HepG2 (cell line): ENCODE measurements around the gene DIPK1B. TPM values are rescaled to one million over a fixed set of nuclear protein-coding genes. Genes with fewer than 3 reads are reported as not detected.

ENCODE experiments used
- ATAC-seq: fragments of 200-7000 bp; cut with Tn5 transposase; 3 replicates; pipeline ENCODE4 v1.9.1; 2020; ENCODE audit warnings: mild to moderate bottlenecking, moderate library complexity
- BruUV-seq: library from RNA; stranded (reverse); fragments of 400-500 nt; replicated peaks from 2 replicates; lab custom pipeline; 2021; lab: Mats Ljungman, UMichigan
- CTCF ChIA-PET: fragments of 300-600 bp; formaldehyde crosslinking; extraction: SDS; loops from one replicate; lab custom pipeline; 2021; ENCODE audit warnings: low total read pairs, inconsistent platforms, low intra/inter-chr PET ratio; lab: Yijun Ruan, JAX
- POLR2A ChIA-PET: fragments of 350-600 bp; sonication (Branson Sonifier 250); formaldehyde crosslinking; loops from one replicate; lab custom pipeline; 2020; ENCODE audit warnings: antibody characterized with exemption, inconsistent platforms; lab: Yijun Ruan, JAX
- DNase-seq: peaks from one replicate; pipeline ENCODE4 v3.0.0-alpha.2; 2015; ENCODE audit warnings: low spot score
- FAIRE-seq: peaks from 3 replicates; lab custom pipeline; 2011; peaks lifted over from hg19 to GRCh38; lab: Jason Lieb, UNC
- H2AFZ ChIP-seq: one replicate; pipeline ENCODE4 v1.6.1; 2011; ENCODE audit warnings: low read length, inconsistent platforms
- H3K27ac ChIP-seq: fragments of 300-600 bp; 3 replicates; pipeline ENCODE4 v1.8.0; 2011; ENCODE audit warnings: mixed run types, mild to moderate bottlenecking, mixed read lengths, low read length, inconsistent platforms; ENCODE audit not compliant: insufficient read depth; ENCODE audit errors: extremely low read length
- H3K27me3 ChIP-seq, 2 experiments: fragments of 200-600 bp in 1 of 2; 2 replicates in 1 of 2; 3 replicates in 1 of 2; pipeline versions ENCODE4 v1.6.0 to v1.8.0; 2011; ENCODE audit warnings: low read length in 2 of 2, mild to moderate bottlenecking in 2 of 2, moderate library complexity in 2 of 2, inconsistent platforms in 1 of 2; ENCODE audit not compliant: insufficient read depth in 2 of 2, control insufficient read depth in 1 of 2
- H3K36me3 ChIP-seq, 2 experiments: fragments of 200-600 bp in 1 of 2; replicated peaks in 1 of 2; 2 replicates in 1 of 2; 3 replicates in 1 of 2; pipeline versions ENCODE4 v1.5.1 to v1.8.0; 2011; ENCODE audit warnings: low read length in 2 of 2, inconsistent platforms in 1 of 2; ENCODE audit not compliant: insufficient read depth in 2 of 2, control insufficient read depth in 1 of 2
- H3K4me1 ChIP-seq: 2 replicates; pipeline ENCODE4 v1.5.1; 2012; ENCODE audit warnings: low read length, inconsistent platforms; ENCODE audit not compliant: insufficient read depth
- H3K4me2 ChIP-seq: 2 replicates; pipeline ENCODE4 v1.6.0; 2011; ENCODE audit warnings: low read depth, low read length, inconsistent platforms
- H3K4me3 ChIP-seq, 3 experiments: fragments of 200-600 bp in 1 of 3; sonication (generic), shearing (Covaris generic) in 1 of 3; replicated peaks in 1 of 3; 2 replicates each; pipeline ENCODE4 v1.5.1; 2011 to 2016; ENCODE audit warnings: low read length in 3 of 3, inconsistent platforms in 2 of 3, low read depth in 2 of 3, mild to moderate bottlenecking in 2 of 3, control low read depth in 1 of 3, mixed read lengths in 1 of 3; ENCODE audit not compliant: insufficient read depth in 1 of 3
- H3K79me2 ChIP-seq: one replicate; pipeline ENCODE4 v1.6.1; 2011; ENCODE audit warnings: low read length, inconsistent platforms; ENCODE audit not compliant: insufficient read depth
- H3K9ac ChIP-seq: 2 replicates; pipeline ENCODE4 v1.6.0; 2011; ENCODE audit warnings: mild to moderate bottlenecking, low read depth, low read length, inconsistent platforms; ENCODE audit not compliant: insufficient read depth
- H3K9me3 ChIP-seq: 2 replicates; pipeline ENCODE4 v1.5.1; 2012; ENCODE audit warnings: mild to moderate bottlenecking, low read length
- H4K20me1 ChIP-seq: 2 replicates; pipeline ENCODE4 v1.6.0; 2011; ENCODE audit warnings: inconsistent platforms, mild to moderate bottlenecking, low read length, moderate library complexity; ENCODE audit not compliant: insufficient read depth
- DRAP1 ChIP-seq: IDR thresholded peaks from 2 replicates; pipeline ENCODE4 v1.6.1; 2016; ENCODE audit warnings: missing genetic modification reagents, missing compliant biosample characterization
- GFI1 ChIP-seq: sonication (generic); formaldehyde crosslinking; IDR thresholded peaks from 2 replicates; pipeline ENCODE4 v1.5.0; 2020; ENCODE audit warnings: missing genetic modification reagents, mild to moderate bottlenecking, borderline replicate concordance
- TBX2 ChIP-seq: sonication (generic); formaldehyde crosslinking; IDR thresholded peaks from 2 replicates; pipeline ENCODE4 v1.5.0; 2020; ENCODE audit warnings: missing genetic modification reagents, mild to moderate bottlenecking, borderline replicate concordance
- ZFP36 ChIP-seq: fragments of 150-350 bp; IDR thresholded peaks from 2 replicates; pipeline ENCODE4 v1.6.1; 2018; ENCODE audit warnings: borderline replicate concordance, low read length, low read depth; ENCODE audit not compliant: partially characterized antibody
- ZKSCAN1 ChIP-seq: fragments of 150-350 bp; IDR thresholded peaks from 2 replicates; pipeline ENCODE4 v1.6.1; 2014; ENCODE audit warnings: low read length
- ZNF414 ChIP-seq: sonication (generic); formaldehyde crosslinking; IDR thresholded peaks from 2 replicates; pipeline ENCODE4 v1.5.0; 2020; ENCODE audit warnings: missing genetic modification reagents
- ZNF768 ChIP-seq: sonication (generic); formaldehyde crosslinking; IDR thresholded peaks from 2 replicates; pipeline ENCODE4 v1.4.0; 2020; ENCODE audit warnings: missing genetic modification reagents
- WGBS: methylation state at CpG from one replicate; pipeline ENCODE4 v1.1.6; 2017; ENCODE audit warnings: low lambda C conversion rate; 5-methylcytosine and 5-hydroxymethylcytosine counted together
- in situ Hi-C: cut with HindIII; loops from 2 replicates; pipeline ENCODE4 v1.10.0; 2017; ENCODE audit warnings: low pct_unique_long_range_greater_than_20kb; ENCODE audit not compliant: extremely low pct_ligation_motif_present
- intact Hi-C: fragments of 100-400 bp; cut with micrococcal nuclease; formaldehyde crosslinking; loops from one replicate; pipeline ENCODE4 v1.10.0; 2022; ENCODE audit not compliant: unreplicated experiment
- polyA plus RNA-seq, 8 experiments: library from polyadenylated mRNA; depleted of rRNA in 3 of 8; stranded (reverse) in 7 of 8; unstranded in 1 of 8; fragments of >200 nt; fragmentation: Illumina TruSeq in 4 of 8; extraction: Trizol in 4 of 8; gene quantifications; 2 replicates each; pipeline versions ENCODE4 v1.2.1 to v1.2.3, GENCODE V29; 2011 to 2016; ENCODE audit warnings: low read depth in 4 of 8, missing spikeins in 1 of 8, mixed read lengths in 1 of 8; ENCODE audit not compliant: insufficient read depth in 1 of 8
- total RNA-seq, 5 experiments: library from RNA; depleted of rRNA; stranded (reverse); fragments of >200 nt; fragmentation: Illumina TruSeq; extraction: Trizol; gene quantifications; 2 replicates each; pipeline ENCODE4 v1.2.3, GENCODE V29; 2016; ENCODE audit warnings: low read depth in 1 of 5

The DIPK1B gene
- total and polyA plus RNA-seq, 2 of the 13 experiments (the other 11 are each of a cell fraction or from before 2014, with no cell fraction given): 0.18 to 3.9 TPM

- TF ChIP-seq ZFP36 (no peak), DRAP1 (CRISPR knock-in tag) (peak; percentile 52; the same call in 1 of the 2 replicates), ZNF414 (CRISPR knock-in tag) (no peak)
- TF ChIP-seq, all 625 proteins: peak for 13
Observed at GRCh38 chr9:136762915-136763648, 50.7 kb downstream of the DIPK1B start (continued).

DNA sequence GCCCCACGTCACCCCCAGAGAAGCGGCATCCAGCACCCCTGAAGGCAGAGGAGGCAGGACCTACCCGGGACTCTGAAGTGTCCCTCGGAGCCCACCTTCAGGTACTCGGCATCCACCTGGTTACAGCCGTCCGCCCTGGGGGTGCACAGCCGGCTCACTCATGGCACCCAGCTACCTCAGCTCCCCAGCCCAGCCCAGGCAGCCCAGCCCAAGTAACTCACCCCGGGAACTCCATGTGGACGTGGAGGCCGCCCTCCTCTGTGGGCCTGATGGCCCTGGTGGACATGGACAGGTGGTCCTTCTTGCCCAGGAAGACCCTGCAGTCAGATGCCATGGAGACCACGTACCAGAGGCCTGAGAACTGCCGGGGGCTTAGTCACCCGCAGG, 51.3 kb downstream of the DIPK1B start:
- no TSS peak for BruUV-seq
- H3K4me1 ChIP-seq: peaks cover 73% of the 10 kb centered on the region
- intact Hi-C loops (no loop called here), in situ Hi-C loops (no loop called here)
- no peak for FAIRE-seq
- no peak for ATAC-seq
- peak overlapping the region in 1 of 3 experiments; percentile 44; a peak in 1 of 6 replicates for H3K4me3 ChIP-seq
- no peak overlapping the region for H2AFZ ChIP-seq
- no peaks in the 10 kb centered on the region for H3K79me2 ChIP-seq
- WGBS: 70% methylated on average over 7 of the region's 14 CpGs
- no peaks in the 10 kb centered on the region for H3K36me3 ChIP-seq
- ChIA-PET CTCF (no interaction called here), POLR2A (no interaction called here)
- no peaks in the 10 kb centered on the region for H4K20me1 ChIP-seq
- no peak for DNase-seq
- peak overlapping the region; percentile 31 for H3K27ac ChIP-seq
- H3K9ac ChIP-seq: peak overlapping the region; percentile 52
- H3K27me3 ChIP-seq: 0 out of 5 replicates have a peak, but pooled peaks cover 0 to 7% of the 10 kb centered on the region in 2 experiments
- TF ChIP-seq ZKSCAN1 (no peak), TBX2 (CRISPR knock-in tag) (no peak), GFI1 (CRISPR knock-in tag) (no peak), ZNF768 (CRISPR knock-in tag) (no peak)
- no peaks in the 10 kb centered on the region for H3K9me3 ChIP-seq
- peak overlapping the region; percentile 67 for H3K4me2 ChIP-seq
